ENCODE measurements around the gene OR2T12.
"Not testable (repeated sequence)": the region's sequence is repeated elsewhere in the genome, so short reads cannot be mapped to it uniquely, and the experiment has no call there.

The OR2T12 gene

GRCh38 chr1:248303324-248303723 lies at the start of gene OR2T12:
Gene OR2T12 (minus strand): TSS chr1:248303424. CDS start chr1:248295578, 7,846 bp downstream.
- no peak for DNase-seq (ENCODE audit: low read depth in 3 of 3)

GRCh38 chr1:248348475-248348874 lies 45.3 kb upstream of the OR2T12 start, which contains the start of gene OR14C36:
Gene OR14C36 (plus strand): TSS chr1:248348775. CDS start chr1:248348775, 0 bp downstream.
- no peak for DNase-seq (ENCODE audit: low read depth in 3 of 3)

GRCh38 chr1:248343451-248343850 lies 40.2 kb upstream of the OR2T12 start:
- no peak for DNase-seq (ENCODE audit: low read depth in 3 of 3)

- DNase-seq (ENCODE audit: low read depth in 3 of 3), result no peak
Observed at GRCh38 chr1:248324468-248324867, 21.2 kb upstream of the OR2T12 start, which contains the start of gene OR2M7. Gene OR2M7 (minus strand): TSS chr1:248324568. CDS start chr1:248324568, 0 bp downstream.

GRCh38 chr1:248316796-248317195 lies 13.6 kb upstream of the OR2T12 start:
- DNase-seq (ENCODE audit: low read depth in 3 of 3), result no peak

- DNase-seq (ENCODE audit: low read depth in 3 of 3), result not testable (repeated sequence)
Observed at GRCh38 chr1:248306740-248307139, 3.5 kb upstream of the OR2T12 start.

- no peak for DNase-seq (ENCODE audit: low read depth in 3 of 3)
Observed at GRCh38 chr1:248306103-248306502, 2.9 kb upstream of the OR2T12 start.

GRCh38 chr1:248305672-248306071 lies 2.4 kb upstream of the OR2T12 start:
- DNase-seq (ENCODE audit: low read depth in 3 of 3), result not testable (repeated sequence)

- DNase-seq (ENCODE audit: low read depth in 3 of 3), result no peak
Observed at GRCh38 chr1:248288391-248288790, 14.8 kb downstream of the OR2T12 start.

GRCh38 chr1:248277876-248278275 lies 25.3 kb downstream of the OR2T12 start, which contains the start of gene OR2T33:
Gene OR2T33 (minus strand): TSS chr1:248277976. CDS start chr1:248273814, 4,162 bp downstream.
- DNase-seq (ENCODE audit: low read depth in 3 of 3), result no peak

- DNase-seq (ENCODE audit: low read depth in 3 of 3), result not testable (repeated sequence)
Observed at GRCh38 chr1:248273225-248273624, 30.0 kb downstream of the OR2T12 start.

GRCh38 chr1:248268178-248268577 lies 35.0 kb downstream of the OR2T12 start:
- no peak for DNase-seq (ENCODE audit: low read depth in 3 of 3)

- DNase-seq (ENCODE audit: low read depth in 3 of 3), result not testable (repeated sequence)
Observed at GRCh38 chr1:248259309-248259708, 43.9 kb downstream of the OR2T12 start.

- no peak for DNase-seq (ENCODE audit: low read depth in 3 of 3)
Observed at GRCh38 chr1:248243204-248243603, 60.0 kb downstream of the OR2T12 start.

Data from stimulated activated CD4-positive, alpha-beta T cell treated with anti-CD3 and anti-CD28 coated beads, TNF-alpha, amount 100 ng/mL, for 4 hours (primary cell).